ENCODE data around the gene IGFBPL1. TPM values are rescaled to one million over a fixed set of nuclear protein-coding genes. Genes with fewer than 3 reads are reported as not detected.

The IGFBPL1 gene
- total and polyA plus RNA-seq, 2 of the 8 experiments (the other 6 are each of a cell fraction or from before 2014, with no cell fraction given): 31.3 to 33.8 TPM

DNA sequence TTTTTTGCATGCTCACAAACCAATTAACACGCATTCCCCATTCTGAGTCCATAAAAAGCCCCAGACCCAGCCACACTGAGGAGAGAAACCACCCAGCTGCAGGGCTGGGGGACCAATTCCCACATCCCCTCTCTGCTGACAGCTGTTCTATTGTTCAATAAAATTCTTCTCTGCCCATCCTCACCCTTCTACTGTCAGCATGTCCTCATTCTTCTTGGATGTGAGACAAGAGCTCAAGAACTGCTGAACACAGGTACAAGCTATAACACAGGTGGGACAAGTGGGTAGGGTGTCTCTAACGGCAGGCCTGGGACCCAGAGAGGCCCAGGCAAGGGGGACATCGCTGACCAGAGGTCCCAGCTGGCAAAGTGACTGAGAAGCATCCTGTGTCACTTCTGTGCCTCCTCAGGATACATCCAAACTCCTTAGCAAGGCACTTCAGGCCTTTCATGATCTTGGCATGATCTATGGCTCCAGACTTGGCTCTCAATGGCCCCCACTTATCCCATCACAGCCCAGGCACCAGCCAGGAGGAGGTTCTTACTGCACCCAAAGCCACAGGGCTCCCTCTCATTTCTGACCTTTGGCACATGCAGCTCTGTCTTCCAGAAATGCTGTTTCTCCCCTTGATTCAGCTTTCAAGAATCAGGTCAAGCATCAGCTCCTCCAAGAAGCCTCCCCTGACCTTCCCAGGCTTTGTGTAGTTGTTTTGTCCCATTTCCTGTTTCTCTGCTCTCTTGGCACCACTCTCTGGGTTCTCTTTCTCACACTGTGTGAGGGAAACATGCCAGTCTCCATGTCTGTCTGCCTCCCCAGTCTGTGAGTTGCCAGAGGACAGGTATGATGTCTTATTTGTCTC is 39.0 kb downstream of the IGFBPL1 start (continued):
- TF ChIP-seq, protein P1, sequence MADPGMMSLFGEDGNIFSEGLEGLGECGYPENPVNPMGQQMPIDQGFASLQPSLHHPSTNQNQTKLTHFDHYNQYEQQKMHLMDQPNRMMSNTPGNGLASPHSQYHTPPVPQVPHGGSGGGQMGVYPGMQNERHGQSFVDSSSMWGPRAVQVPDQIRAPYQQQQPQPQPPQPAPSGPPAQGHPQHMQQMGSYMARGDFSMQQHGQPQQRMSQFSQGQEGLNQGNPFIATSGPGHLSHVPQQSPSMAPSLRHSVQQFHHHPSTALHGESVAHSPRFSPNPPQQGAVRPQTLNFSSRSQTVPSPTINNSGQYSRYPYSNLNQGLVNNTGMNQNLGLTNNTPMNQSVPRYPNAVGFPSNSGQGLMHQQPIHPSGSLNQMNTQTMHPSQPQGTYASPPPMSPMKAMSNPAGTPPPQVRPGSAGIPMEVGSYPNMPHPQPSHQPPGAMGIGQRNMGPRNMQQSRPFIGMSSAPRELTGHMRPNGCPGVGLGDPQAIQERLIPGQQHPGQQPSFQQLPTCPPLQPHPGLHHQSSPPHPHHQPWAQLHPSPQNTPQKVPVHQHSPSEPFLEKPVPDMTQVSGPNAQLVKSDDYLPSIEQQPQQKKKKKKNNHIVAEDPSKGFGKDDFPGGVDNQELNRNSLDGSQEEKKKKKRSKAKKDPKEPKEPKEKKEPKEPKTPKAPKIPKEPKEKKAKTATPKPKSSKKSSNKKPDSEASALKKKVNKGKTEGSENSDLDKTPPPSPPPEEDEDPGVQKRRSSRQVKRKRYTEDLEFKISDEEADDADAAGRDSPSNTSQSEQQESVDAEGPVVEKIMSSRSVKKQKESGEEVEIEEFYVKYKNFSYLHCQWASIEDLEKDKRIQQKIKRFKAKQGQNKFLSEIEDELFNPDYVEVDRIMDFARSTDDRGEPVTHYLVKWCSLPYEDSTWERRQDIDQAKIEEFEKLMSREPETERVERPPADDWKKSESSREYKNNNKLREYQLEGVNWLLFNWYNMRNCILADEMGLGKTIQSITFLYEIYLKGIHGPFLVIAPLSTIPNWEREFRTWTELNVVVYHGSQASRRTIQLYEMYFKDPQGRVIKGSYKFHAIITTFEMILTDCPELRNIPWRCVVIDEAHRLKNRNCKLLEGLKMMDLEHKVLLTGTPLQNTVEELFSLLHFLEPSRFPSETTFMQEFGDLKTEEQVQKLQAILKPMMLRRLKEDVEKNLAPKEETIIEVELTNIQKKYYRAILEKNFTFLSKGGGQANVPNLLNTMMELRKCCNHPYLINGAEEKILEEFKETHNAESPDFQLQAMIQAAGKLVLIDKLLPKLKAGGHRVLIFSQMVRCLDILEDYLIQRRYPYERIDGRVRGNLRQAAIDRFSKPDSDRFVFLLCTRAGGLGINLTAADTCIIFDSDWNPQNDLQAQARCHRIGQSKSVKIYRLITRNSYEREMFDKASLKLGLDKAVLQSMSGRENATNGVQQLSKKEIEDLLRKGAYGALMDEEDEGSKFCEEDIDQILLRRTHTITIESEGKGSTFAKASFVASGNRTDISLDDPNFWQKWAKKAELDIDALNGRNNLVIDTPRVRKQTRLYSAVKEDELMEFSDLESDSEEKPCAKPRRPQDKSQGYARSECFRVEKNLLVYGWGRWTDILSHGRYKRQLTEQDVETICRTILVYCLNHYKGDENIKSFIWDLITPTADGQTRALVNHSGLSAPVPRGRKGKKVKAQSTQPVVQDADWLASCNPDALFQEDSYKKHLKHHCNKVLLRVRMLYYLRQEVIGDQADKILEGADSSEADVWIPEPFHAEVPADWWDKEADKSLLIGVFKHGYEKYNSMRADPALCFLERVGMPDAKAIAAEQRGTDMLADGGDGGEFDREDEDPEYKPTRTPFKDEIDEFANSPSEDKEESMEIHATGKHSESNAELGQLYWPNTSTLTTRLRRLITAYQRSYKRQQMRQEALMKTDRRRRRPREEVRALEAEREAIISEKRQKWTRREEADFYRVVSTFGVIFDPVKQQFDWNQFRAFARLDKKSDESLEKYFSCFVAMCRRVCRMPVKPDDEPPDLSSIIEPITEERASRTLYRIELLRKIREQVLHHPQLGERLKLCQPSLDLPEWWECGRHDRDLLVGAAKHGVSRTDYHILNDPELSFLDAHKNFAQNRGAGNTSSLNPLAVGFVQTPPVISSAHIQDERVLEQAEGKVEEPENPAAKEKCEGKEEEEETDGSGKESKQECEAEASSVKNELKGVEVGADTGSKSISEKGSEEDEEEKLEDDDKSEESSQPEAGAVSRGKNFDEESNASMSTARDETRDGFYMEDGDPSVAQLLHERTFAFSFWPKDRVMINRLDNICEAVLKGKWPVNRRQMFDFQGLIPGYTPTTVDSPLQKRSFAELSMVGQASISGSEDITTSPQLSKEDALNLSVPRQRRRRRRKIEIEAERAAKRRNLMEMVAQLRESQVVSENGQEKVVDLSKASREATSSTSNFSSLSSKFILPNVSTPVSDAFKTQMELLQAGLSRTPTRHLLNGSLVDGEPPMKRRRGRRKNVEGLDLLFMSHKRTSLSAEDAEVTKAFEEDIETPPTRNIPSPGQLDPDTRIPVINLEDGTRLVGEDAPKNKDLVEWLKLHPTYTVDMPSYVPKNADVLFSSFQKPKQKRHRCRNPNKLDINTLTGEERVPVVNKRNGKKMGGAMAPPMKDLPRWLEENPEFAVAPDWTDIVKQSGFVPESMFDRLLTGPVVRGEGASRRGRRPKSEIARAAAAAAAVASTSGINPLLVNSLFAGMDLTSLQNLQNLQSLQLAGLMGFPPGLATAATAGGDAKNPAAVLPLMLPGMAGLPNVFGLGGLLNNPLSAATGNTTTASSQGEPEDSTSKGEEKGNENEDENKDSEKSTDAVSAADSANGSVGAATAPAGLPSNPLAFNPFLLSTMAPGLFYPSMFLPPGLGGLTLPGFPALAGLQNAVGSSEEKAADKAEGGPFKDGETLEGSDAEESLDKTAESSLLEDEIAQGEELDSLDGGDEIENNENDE (IDR thresholded peaks at IDR 0.05; ENCODE audit: insufficient replicate concordance, low read length): no peak
- TF ChIP-seq CTBP2 (IDR thresholded peaks at IDR 0.05; ENCODE audit: borderline replicate concordance, insufficient read depth, insufficient read length, low read length) (no peak), POLR2A (IDR thresholded peaks at IDR 0.05; ENCODE audit: control extremely low read depth in 1 of 2, low read depth in 2 of 2, low read length in 2 of 2) (no peak)

All from H1 (cell line).